AG09319 (cell line): ENCODE results near the gene TFE3.

Source experiments
- DNase-seq: peaks from one replicate; pipeline ENCODE4 v3.0.0-alpha.2; 2010; ENCODE audit warnings: low read depth; ENCODE audit errors: extremely low read depth
- TF ChIP-seq, protein P1 (sequence below): IDR thresholded peaks from 2 replicates; pipeline ENCODE4 v1.5.1; 2011; ENCODE audit warnings: low read depth, mild to moderate bottlenecking, inconsistent platforms, low read length, moderate library complexity

Gene TFE3

DNA sequence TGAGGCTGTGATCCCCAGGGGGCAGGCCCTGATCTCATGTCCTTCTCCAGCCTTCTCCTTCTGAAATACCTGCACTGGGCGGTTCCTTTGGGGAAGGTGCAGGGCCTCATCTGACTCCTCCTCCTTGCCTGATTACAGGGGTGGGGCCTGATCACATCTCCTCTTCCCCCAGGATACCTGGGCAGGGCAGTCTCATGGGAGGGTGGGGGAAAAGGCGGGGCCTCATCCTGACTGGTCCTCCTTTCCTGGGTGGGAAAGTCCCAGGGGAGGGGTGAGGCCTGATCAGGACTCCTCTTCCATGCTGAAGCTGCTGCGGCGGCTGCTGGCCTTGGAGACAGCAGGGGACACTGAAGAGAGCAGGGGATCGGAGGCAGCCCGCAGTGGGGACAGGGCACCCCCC lies 13.3 kb downstream of the TFE3 start:
- TF ChIP-seq, protein P1, sequence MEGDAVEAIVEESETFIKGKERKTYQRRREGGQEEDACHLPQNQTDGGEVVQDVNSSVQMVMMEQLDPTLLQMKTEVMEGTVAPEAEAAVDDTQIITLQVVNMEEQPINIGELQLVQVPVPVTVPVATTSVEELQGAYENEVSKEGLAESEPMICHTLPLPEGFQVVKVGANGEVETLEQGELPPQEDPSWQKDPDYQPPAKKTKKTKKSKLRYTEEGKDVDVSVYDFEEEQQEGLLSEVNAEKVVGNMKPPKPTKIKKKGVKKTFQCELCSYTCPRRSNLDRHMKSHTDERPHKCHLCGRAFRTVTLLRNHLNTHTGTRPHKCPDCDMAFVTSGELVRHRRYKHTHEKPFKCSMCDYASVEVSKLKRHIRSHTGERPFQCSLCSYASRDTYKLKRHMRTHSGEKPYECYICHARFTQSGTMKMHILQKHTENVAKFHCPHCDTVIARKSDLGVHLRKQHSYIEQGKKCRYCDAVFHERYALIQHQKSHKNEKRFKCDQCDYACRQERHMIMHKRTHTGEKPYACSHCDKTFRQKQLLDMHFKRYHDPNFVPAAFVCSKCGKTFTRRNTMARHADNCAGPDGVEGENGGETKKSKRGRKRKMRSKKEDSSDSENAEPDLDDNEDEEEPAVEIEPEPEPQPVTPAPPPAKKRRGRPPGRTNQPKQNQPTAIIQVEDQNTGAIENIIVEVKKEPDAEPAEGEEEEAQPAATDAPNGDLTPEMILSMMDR = no peak
- no peak for DNase-seq

DNA sequence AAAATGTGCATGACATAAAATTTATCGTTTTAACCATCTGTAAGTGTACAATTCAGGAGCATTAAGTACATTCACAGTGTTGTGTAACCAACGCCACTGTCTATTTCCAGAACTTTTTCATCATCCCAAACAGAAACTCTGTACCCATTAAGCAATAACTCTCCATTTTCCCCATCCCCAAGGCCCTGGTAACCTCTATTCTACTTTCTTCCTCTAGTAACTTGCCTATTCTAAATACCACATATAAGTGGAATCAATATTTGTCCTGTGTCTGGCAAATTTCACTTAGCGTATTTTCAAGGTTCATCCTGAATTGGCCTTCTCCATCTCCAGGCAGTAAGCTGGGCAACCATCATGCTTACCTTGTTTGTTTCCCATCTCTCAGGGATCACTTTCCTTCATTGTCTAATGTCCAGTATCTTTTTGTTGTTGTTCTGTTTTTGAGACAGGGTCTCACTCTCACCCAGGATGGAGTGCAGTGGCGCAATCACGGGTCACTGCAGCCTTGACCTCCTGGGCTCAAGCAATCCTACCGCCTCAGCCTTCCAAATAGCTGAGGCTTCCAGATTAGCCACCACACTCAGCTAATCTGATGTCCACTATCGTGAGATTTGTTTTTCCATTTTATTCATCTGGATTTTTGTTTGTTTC lies 23.4 kb downstream of the TFE3 start:
- TF ChIP-seq, protein P1 = no peak
- no peak for DNase-seq

DNA sequence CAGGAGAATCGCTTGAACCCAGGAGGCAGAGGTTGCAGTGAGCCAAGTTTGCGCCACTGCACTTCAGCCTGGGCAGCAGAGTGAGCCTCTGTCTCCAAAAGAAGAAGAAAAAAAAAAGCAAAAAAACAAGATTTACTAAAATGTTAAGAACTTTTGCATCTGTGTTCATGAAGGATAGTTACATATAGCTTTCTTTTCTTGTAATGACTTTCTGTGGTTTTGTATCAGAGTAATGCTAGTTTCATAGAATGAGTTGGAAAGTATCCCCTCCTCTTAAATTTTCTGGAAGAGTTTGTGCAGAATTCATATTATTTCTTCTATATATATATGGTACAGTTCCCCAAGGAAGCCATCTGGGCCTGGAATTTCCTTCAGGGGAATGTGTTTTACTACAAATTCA lies 24.1 kb downstream of the TFE3 start:
- DNase-seq = no peak
- TF ChIP-seq, protein P1 = no peak

DNA sequence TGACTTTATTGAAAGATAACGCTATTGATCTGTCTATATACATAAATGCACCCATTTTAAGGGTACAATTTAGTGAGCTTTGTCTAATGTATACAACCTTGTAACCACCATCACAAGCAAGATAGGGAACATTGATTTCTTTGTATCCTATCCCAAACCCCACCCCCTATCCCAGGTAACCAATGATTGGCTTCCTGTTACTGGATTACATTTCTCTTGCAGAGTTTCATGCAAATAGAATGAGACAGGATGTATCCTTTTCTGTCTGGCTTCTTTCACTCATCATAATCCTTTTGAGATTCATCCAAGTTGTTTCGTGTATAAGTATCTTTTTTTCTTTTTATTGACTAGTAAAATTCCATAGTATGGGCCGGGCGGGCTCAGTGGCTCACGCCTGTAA lies 39.5 kb downstream of the TFE3 start:
- TF ChIP-seq, protein P1 = no peak
- DNase-seq = no peak

DNA sequence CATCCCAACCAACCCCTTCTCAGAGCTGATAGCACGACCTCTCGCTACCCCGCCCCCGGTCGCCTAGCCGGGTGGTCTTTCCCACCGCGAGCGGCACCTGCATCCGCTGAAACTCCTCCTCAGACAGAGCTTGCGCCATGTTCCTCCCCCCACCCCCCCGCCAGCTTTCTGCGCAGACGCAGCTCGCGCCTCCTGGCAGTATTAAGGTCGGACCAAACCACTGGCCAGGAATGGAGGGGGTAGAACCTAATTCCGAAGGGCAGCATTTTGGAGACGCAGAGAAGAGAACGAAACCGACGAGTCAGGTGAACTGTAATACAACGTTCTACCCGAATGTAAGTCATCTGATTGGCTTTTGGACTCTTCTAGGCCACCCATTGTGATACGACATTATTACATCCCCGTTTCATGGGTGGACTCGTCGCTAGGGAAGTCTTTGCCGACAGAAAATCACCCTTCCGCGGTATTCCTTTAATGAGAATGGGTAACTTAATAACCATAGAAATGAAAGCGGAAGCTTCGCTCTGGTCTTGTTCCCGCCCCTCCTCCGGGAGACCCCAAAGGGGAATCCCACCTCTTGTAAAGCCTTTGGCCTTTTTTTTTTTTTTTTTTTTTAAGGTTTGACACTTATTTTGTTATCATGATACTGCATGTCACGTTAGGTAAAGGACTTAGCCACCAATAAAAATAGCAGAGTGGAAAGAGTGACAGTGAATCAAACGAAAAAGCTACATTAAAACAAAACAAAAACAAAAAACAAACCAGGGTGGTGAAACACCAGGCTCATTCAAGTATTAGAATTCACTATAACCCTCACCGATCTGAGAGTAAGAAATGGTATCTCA lies 40.8 kb downstream of the TFE3 start, which contains the start of gene GRIPAP1:
TSS of gene GRIPAP1 (minus strand) at position 174 of the 845 bp plus-strand sequence. CDS start at position 139, 35 bp downstream.
- TF ChIP-seq, protein P1 = no peak
- DNase-seq = peak; percentile 70

DNA sequence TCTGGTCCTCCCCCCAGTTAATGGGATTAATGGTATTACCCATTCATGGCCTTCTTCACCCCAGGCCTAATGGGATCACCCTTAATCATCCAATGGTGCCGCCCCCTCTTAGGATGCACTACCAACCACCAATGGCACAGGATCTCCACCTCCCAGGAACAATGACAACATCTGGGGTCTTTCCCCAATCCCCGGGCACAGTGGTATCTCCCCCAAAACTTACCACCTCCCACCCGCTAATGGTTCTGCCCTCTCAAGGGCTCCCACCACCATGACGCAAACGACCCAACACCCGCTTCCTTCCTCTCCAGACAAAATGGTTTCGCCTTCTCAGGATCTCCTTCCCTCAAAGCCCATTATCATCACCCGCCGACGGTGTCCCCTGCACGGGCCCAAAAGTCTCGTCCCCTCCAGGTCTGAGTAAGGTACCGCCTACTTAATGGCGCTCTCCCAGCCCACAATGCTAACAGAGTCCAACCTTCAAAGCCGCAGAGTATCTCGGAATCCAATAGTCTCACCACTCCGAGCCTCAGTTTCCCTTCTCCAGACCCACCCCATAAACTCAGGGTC lies 41.6 kb downstream of the TFE3 start:
- TF ChIP-seq, protein P1 = no peak
- no peak for DNase-seq

DNA sequence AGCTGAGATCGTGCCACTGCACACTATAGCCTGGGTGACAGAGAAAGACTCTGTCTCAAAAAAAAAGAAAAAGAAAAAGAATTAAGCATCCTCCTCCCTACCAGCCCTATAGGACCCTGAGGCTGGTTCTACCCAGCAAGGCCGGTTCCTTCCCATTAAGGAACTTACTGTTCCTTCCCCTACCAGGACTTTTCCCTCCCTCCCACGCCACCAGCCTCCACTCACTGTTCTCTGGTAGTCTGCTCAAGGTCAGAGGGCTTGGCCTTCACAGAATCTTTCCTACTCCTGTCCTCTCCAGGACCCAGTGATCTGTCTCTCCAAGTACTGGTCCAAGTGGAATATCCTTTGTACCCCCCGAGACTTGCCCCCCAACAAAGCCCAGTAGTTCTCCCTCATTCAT lies 42.5 kb downstream of the TFE3 start:
- TF ChIP-seq, protein P1 = no peak
- DNase-seq = no peak
